COLO668 (cell line): Measurements from ENCODE around the gene MSL2.
"Not testable (repeated sequence)": the region's sequence is repeated elsewhere in the genome, so short reads cannot be mapped to it uniquely, and the experiment has no call there.

Experiments
- DNase-seq: peaks from one replicate; lab custom pipeline; 2025; ENCODE audit not compliant: unreplicated experiment; lab: John Stamatoyannopoulos, UW

Gene MSL2

GRCh38 chr3:136146981-136147729, 49.0 kb downstream of the MSL2 start:
- DNase-seq: no peak

- not testable (repeated sequence) for DNase-seq
These were observed 51.7 kb downstream of the MSL2 start for GRCh38 chr3:136144397-136144796.

- DNase-seq: peak; percentile 14
These were observed 53.5 kb downstream of the MSL2 start for GRCh38 chr3:136142592-136142991.

- no peak for DNase-seq
These were observed 54.2 kb downstream of the MSL2 start for GRCh38 chr3:136141891-136142290.

GRCh38 chr3:136141291-136141785, 54.8 kb downstream of the MSL2 start:
- DNase-seq: no peak

- DNase-seq: peak; percentile 10
These were observed 59.7 kb downstream of the MSL2 start for GRCh38 chr3:136136454-136136853.

GRCh38 chr3:136135039-136135802, 60.9 kb downstream of the MSL2 start:
- DNase-seq: no peak

- DNase-seq: no peak
These were observed 62.0 kb downstream of the MSL2 start for GRCh38 chr3:136134091-136134490.

GRCh38 chr3:136131647-136132046, 64.5 kb downstream of the MSL2 start:
- DNase-seq: not testable (repeated sequence)

- DNase-seq: no peak
These were observed 74.1 kb downstream of the MSL2 start for GRCh38 chr3:136122006-136122405.

GRCh38 chr3:136120373-136121348, 75.5 kb downstream of the MSL2 start:
- DNase-seq: no peak

GRCh38 chr3:136119783-136120182, 76.4 kb downstream of the MSL2 start:
- DNase-seq: not testable (repeated sequence)

GRCh38 chr3:136119332-136119731, 76.8 kb downstream of the MSL2 start:
- not testable (repeated sequence) for DNase-seq

GRCh38 chr3:136114421-136114820, 81.7 kb downstream of the MSL2 start:
- no peak for DNase-seq

- DNase-seq: no peak
These were observed 85.7 kb downstream of the MSL2 start for GRCh38 chr3:136110481-136110880.

- DNase-seq: no peak
These were observed 86.6 kb downstream of the MSL2 start for GRCh38 chr3:136109499-136109898.

- DNase-seq: no peak
These were observed 90.0 kb downstream of the MSL2 start for GRCh38 chr3:136106101-136106500.

GRCh38 chr3:136105044-136105443, 91.1 kb downstream of the MSL2 start:
- DNase-seq: no peak
